SK-N-SH (cell line): ENCODE results near the gene PSMB11. TPM values are rescaled to one million over a fixed set of nuclear protein-coding genes. Genes with fewer than 3 reads are reported as not detected.

Experiments used
- CTCF ChIA-PET: fragments of 300-600, 350-600 bp; formaldehyde crosslinking; extraction: SDS; loops from one replicate; lab custom pipeline; 2021; lab: Yijun Ruan, JAX
- POLR2A ChIA-PET: fragments of 350-600 bp; sonication (Branson Sonifier 250); formaldehyde crosslinking; extraction: SDS; loops from one replicate; lab custom pipeline; 2020; ENCODE audit warnings: antibody characterized with exemption, inconsistent platforms; lab: Yijun Ruan, JAX
- DNase-seq: peaks from one replicate; pipeline ENCODE4 v3.0.0; 2012
- H2AFZ ChIP-seq: fragments of 200-600 bp; sonication (generic); 2 replicates; pipeline ENCODE4 v1.8.1; 2016; ENCODE audit warnings: antibody characterized with exemption, mild to moderate bottlenecking, low read depth
- H3F3A ChIP-seq: fragments of 200-600 bp; sonication (generic); replicated peaks from 2 replicates; pipeline ENCODE3; 2016; ENCODE audit warnings: antibody characterized with exemption, mild to moderate bottlenecking; ENCODE audit not compliant: insufficient read depth
- H3K27ac ChIP-seq, 2 experiments: fragments of 200-500 bp in 1 of 2; fragments of 200-600 bp in 1 of 2; sonication (Bioruptor generic) in 1 of 2; sonication (generic), shearing (Covaris generic) in 1 of 2; 2 replicates each; pipeline versions ENCODE4 v1.5.1 to v1.6.1; 2014 to 2016; ENCODE audit warnings: low read depth in 2 of 2, inconsistent platforms in 1 of 2, low read length in 1 of 2, mild to moderate bottlenecking in 1 of 2, mixed read lengths in 1 of 2
- H3K27me3 ChIP-seq: fragments of 200-600 bp; sonication (generic), shearing (Covaris generic); 2 replicates; pipeline ENCODE4 v1.6.1; 2016; ENCODE audit warnings: mixed run types; ENCODE audit not compliant: insufficient read depth
- H3K36me3 ChIP-seq, 2 experiments: fragments of 200-500 bp in 1 of 2; fragments of 200-600 bp in 1 of 2; sonication (Bioruptor generic) in 1 of 2; sonication (generic) in 1 of 2; replicated peaks in 1 of 2; 2 replicates each; pipeline versions ENCODE3 to v1.5.1; 2014 to 2016; ENCODE audit warnings: low read length in 1 of 2, mild to moderate bottlenecking in 1 of 2; ENCODE audit not compliant: insufficient read depth in 2 of 2, control insufficient read depth in 1 of 2
- H3K4me1 ChIP-seq, 2 experiments: fragments of 200-500 bp in 1 of 2; fragments of 200-600 bp in 1 of 2; sonication (Bioruptor generic) in 1 of 2; sonication (generic), shearing (Covaris generic) in 1 of 2; 2 replicates each; pipeline versions ENCODE4 v1.5.1 to v1.6.1; 2014 to 2016; ENCODE audit warnings: low read depth in 1 of 2, low read length in 1 of 2, mixed run types in 1 of 2; ENCODE audit not compliant: insufficient read depth in 2 of 2, control insufficient read depth in 1 of 2
- H3K4me2 ChIP-seq: fragments of 200-600 bp; sonication (generic), shearing (Covaris generic); 2 replicates; pipeline ENCODE4 v1.6.1; 2017; ENCODE audit warnings: mixed run types
- H3K4me3 ChIP-seq, 2 experiments: fragments of 200-500 bp in 1 of 2; fragments of 200-600 bp in 1 of 2; sonication (Bioruptor generic) in 1 of 2; sonication (generic), shearing (Covaris generic) in 1 of 2; 2 replicates each; pipeline versions ENCODE4 v1.5.1 to v1.8.1; 2014 to 2016; ENCODE audit warnings: low read depth in 2 of 2, inconsistent platforms in 1 of 2, low read length in 1 of 2, mild to moderate bottlenecking in 1 of 2, mixed read lengths in 1 of 2, moderate library complexity in 1 of 2
- H3K79me2 ChIP-seq: fragments of 200-600 bp; sonication (generic); 2 replicates; pipeline ENCODE4 v1.8.1; 2017; ENCODE audit warnings: mild to moderate bottlenecking; ENCODE audit not compliant: insufficient read depth
- H3K9ac ChIP-seq: fragments of 200-600 bp; sonication (generic); 2 replicates; pipeline ENCODE4 v1.6.1; 2017; ENCODE audit warnings: mixed run types
- H3K9me2 ChIP-seq: fragments of 200-600 bp; sonication (generic); 2 replicates; pipeline ENCODE4 v1.6.1; 2017; ENCODE audit warnings: mixed run types
- H3K9me3 ChIP-seq: fragments of 200-600 bp; sonication (generic); 2 replicates; pipeline ENCODE4 v1.6.1; 2017; ENCODE audit warnings: mixed run types, mild to moderate bottlenecking, moderate library complexity
- H4K20me1 ChIP-seq: fragments of 200-600 bp; sonication (generic); 2 replicates; pipeline ENCODE4 v1.6.1; 2017; ENCODE audit warnings: mild to moderate bottlenecking, mixed run types; ENCODE audit not compliant: insufficient read depth
- FOSL2 ChIP-seq: IDR thresholded peaks from 2 replicates; pipeline ENCODE4 v1.4.0; 2012; ENCODE audit warnings: low read depth, mild to moderate bottlenecking, moderate library complexity, borderline replicate concordance
- GABPA ChIP-seq: IDR thresholded peaks from 2 replicates; pipeline ENCODE4 v1.4.0; 2012; ENCODE audit warnings: low read depth, mild to moderate bottlenecking
- JUND ChIP-seq: IDR thresholded peaks from 2 replicates; pipeline ENCODE4 v1.4.0; 2012
- MAX ChIP-seq: IDR thresholded peaks from 2 replicates; pipeline ENCODE4 v1.4.0; 2012; ENCODE audit warnings: low read depth
- NFIC ChIP-seq: IDR thresholded peaks from 2 replicates; pipeline ENCODE4 v1.4.0; 2012; ENCODE audit warnings: borderline replicate concordance
- RAD21 ChIP-seq: IDR thresholded peaks from 2 replicates; pipeline ENCODE4 v1.6.1; 2012; ENCODE audit warnings: mild to moderate bottlenecking, low read length
- RXRA ChIP-seq: IDR thresholded peaks from 2 replicates; pipeline ENCODE4 v1.4.0; 2012; ENCODE audit warnings: low read depth, mild to moderate bottlenecking, borderline replicate concordance
- SMC3 ChIP-seq: IDR thresholded peaks from 2 replicates; pipeline ENCODE4 v1.6.1; 2012; ENCODE audit warnings: low read depth, low read length, improper control_type of control experiment
- TCF12 ChIP-seq: IDR thresholded peaks from 2 replicates; pipeline ENCODE4 v1.4.0; 2012
- USF1 ChIP-seq: IDR thresholded peaks from 2 replicates; pipeline ENCODE4 v1.4.0; 2012; ENCODE audit warnings: low read depth, borderline replicate concordance
- WGBS: methylation state at CpG from one replicate; pipeline ENCODE4 v1.1.6; 2017; ENCODE audit warnings: low lambda C conversion rate; 5-methylcytosine and 5-hydroxymethylcytosine counted together
- polyA plus RNA-seq, 3 experiments: library from polyadenylated mRNA; depleted of rRNA; stranded (reverse); fragments of >200 nt; gene quantifications; 2 replicates each; pipeline ENCODE4 v1.2.3, GENCODE V29; 2012
- TF ChIP-seq, protein P1 (sequence below): fragments of 200-600 bp; sonication (generic); IDR thresholded peaks from 2 replicates; pipeline ENCODE4 v1.6.1; 2017; ENCODE audit warnings: antibody characterized with exemption, mild to moderate bottlenecking, moderate library complexity
- TF ChIP-seq, protein P2 (sequence below): fragments of 150-350 bp; IDR thresholded peaks from 2 replicates; pipeline ENCODE4 v1.6.1; 2016; ENCODE audit warnings: mild to moderate bottlenecking, low read depth, low read length

PSMB11 gene
- polyA plus RNA-seq, 1 of the 3 experiments (the other 2 are of a cell fraction) = not detected

DNA sequence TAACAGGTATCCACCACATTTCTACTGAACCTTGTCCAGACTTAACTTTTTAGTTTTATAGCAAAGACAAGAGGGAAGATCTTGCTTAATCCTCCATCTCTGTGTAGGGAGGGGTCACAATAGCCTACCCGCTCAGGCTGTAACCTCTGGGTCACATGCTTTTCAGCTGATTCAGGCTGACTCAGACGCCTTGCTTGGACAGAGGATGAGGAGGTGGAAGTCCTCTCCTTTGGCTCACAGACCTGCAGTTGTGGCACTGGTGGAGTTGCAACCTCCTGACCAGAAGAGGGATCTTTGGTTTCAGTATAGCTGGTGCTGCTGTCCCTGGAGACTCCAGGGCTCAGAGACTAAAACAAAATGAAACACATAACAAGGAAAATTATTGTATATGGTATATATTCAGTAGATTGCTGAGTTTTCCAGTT, 36.7 kb downstream of the PSMB11 start:
- no peaks in the 10 kb centered on the region for H3K27me3 ChIP-seq
- no peak overlapping the region for H3K4me3 ChIP-seq
- peak overlapping the region; percentile 42 for H3K4me2 ChIP-seq
- ChIA-PET CTCF (interaction anchor here (0.7 to 5.8 kb wide), 6 partner anchors 10 to 148 kb away, joined by 4 to 73 read pairs (median 28); partner anchors contain the start of genes ACIN1, C14orf119 and CDH24), POLR2A (no interaction called here)
- peaks cover 55% of the 10 kb centered on the region for H3K79me2 ChIP-seq
- no peaks in the 10 kb centered on the region for H4K20me1 ChIP-seq
- peaks cover 0 to 22% of the 10 kb centered on the region in 2 experiments; a peak in 2 of 4 replicates for H3K4me1 ChIP-seq
- H2AFZ ChIP-seq = no peak overlapping the region
- H3K9me3 ChIP-seq = no peaks in the 10 kb centered on the region
- H3F3A ChIP-seq = peaks cover 47% of the 10 kb centered on the region
- WGBS = 12% methylated on average over 2 of the region's 2 CpGs
- TF ChIP-seq NFIC = peak; percentile 14; the same call in 1 of the 2 replicates
- no peak for TF ChIP-seq GABPA
- peak; percentile 94 for TF ChIP-seq FOSL2
- TF ChIP-seq, protein P1, sequence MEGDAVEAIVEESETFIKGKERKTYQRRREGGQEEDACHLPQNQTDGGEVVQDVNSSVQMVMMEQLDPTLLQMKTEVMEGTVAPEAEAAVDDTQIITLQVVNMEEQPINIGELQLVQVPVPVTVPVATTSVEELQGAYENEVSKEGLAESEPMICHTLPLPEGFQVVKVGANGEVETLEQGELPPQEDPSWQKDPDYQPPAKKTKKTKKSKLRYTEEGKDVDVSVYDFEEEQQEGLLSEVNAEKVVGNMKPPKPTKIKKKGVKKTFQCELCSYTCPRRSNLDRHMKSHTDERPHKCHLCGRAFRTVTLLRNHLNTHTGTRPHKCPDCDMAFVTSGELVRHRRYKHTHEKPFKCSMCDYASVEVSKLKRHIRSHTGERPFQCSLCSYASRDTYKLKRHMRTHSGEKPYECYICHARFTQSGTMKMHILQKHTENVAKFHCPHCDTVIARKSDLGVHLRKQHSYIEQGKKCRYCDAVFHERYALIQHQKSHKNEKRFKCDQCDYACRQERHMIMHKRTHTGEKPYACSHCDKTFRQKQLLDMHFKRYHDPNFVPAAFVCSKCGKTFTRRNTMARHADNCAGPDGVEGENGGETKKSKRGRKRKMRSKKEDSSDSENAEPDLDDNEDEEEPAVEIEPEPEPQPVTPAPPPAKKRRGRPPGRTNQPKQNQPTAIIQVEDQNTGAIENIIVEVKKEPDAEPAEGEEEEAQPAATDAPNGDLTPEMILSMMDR = peak; percentile 9; the same call in 1 of the 2 replicates
- peak; percentile 78 for TF ChIP-seq JUND
- TF ChIP-seq SMC3 = no peak
- TF ChIP-seq TCF12 = peak; percentile 46; the same call in 1 of the 2 replicates
- TF ChIP-seq RXRA = peak; percentile 84
- peak; percentile 52; the same call in 1 of the 2 replicates for TF ChIP-seq MAX
- peak; percentile 70; the same call in 1 of the 2 replicates for TF ChIP-seq USF1
- TF ChIP-seq RAD21 = no peak
- H3K27ac ChIP-seq = peak overlapping the region; percentile 44 to 75; a peak in 3 of 4 replicates
- no peaks in the 10 kb centered on the region for H3K9me2 ChIP-seq
- no peak overlapping the region for H3K9ac ChIP-seq
- H3K36me3 ChIP-seq = peaks cover 77 to 84% of the 10 kb centered on the region in 2 experiments
- no peak for DNase-seq

GRCh38 chr14:23079716-23080115, 37.7 kb downstream of the PSMB11 start:
- H3K4me2 ChIP-seq = 0 out of 2 replicates have a peak overlapping the region, but pooled peaks have one; percentile 42
- peak overlapping the region in 1 of 2 experiments; percentile 75; a peak in 1 of 4 replicates for H3K27ac ChIP-seq

More at GRCh38 chr14:23079716-23080115, 37.7 kb downstream of the PSMB11 start:
- H3K79me2 ChIP-seq = peaks cover 55% of the 10 kb centered on the region
- no peak overlapping the region for H3K9ac ChIP-seq
- ChIA-PET POLR2A (no interaction called here), CTCF (interaction anchor here (2.5 to 5.8 kb wide), 3 partner anchors 8 to 19 kb away, joined by 10 to 68 read pairs (median 41); partner anchors contain the start of gene CDH24)
- TF ChIP-seq, protein P2, sequence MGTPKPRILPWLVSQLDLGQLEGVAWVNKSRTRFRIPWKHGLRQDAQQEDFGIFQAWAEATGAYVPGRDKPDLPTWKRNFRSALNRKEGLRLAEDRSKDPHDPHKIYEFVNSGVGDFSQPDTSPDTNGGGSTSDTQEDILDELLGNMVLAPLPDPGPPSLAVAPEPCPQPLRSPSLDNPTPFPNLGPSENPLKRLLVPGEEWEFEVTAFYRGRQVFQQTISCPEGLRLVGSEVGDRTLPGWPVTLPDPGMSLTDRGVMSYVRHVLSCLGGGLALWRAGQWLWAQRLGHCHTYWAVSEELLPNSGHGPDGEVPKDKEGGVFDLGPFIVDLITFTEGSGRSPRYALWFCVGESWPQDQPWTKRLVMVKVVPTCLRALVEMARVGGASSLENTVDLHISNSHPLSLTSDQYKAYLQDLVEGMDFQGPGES = no peak
- 88% methylated on average over 2 of the region's 2 CpGs for WGBS
- H3K27me3 ChIP-seq = no peaks in the 10 kb centered on the region
- H4K20me1 ChIP-seq = no peaks in the 10 kb centered on the region
- no peaks in the 10 kb centered on the region for H3K9me3 ChIP-seq
- no peaks in the 10 kb centered on the region for H3K9me2 ChIP-seq
- H3K36me3 ChIP-seq = peaks cover 73 to 87% of the 10 kb centered on the region in 2 experiments
- no peak for DNase-seq
- H3F3A ChIP-seq = peaks cover 45% of the 10 kb centered on the region
- H3K4me1 ChIP-seq = peaks cover 0 to 22% of the 10 kb centered on the region in 2 experiments; a peak in 2 of 4 replicates
- no peak overlapping the region for H3K4me3 ChIP-seq
- no peak overlapping the region for H2AFZ ChIP-seq
